GM23248 (cell line): ENCODE data around the gene ACOT7.

Source experiments
- EZH2 ChIP-seq: fragments of 200-600 bp; sonication (generic); IDR thresholded peaks from 2 replicates; pipeline ENCODE4 v1.6.1; 2018; ENCODE audit warnings: antibody characterized with exemption, mild to moderate bottlenecking; ENCODE audit not compliant: insufficient read depth, poor library complexity, severe bottlenecking
- EZH2phosphoT487 ChIP-seq: fragments of 200-600 bp; sonication (generic); IDR thresholded peaks from 2 replicates; pipeline ENCODE4 v1.6.1; 2018; ENCODE audit warnings: antibody characterized with exemption, moderate library complexity, mild to moderate bottlenecking, low read depth; ENCODE audit not compliant: insufficient read depth

- TF ChIP-seq EZH2 = no peak
- TF ChIP-seq EZH2phosphoT487 = no peak
Measured at GRCh38 chr1:6298940-6299465, 94.6 kb downstream of the ACOT7 start.
